B cell (primary cell): ENCODE measurements around the gene ITPR2. TPM values are rescaled to one million over a fixed set of nuclear protein-coding genes. Genes with fewer than 3 reads are reported as not detected.

Experiments used
- ATAC-seq: fragments of 200-7000 bp; cut with Tn5 transposase; one replicate; pipeline ENCODE4 v1.10.0; 2021; ENCODE audit warnings: low read depth, mild to moderate bottlenecking, moderate number of reproducible peaks, moderate library complexity
- CTCF ChIA-PET: fragments of 350-600 bp; sonication (Branson Sonifier 250); formaldehyde crosslinking; loops from one replicate; lab custom pipeline; 2021; ENCODE audit warnings: antibody characterized with exemption, inconsistent platforms; lab: Charles Lee
- POLR2A ChIA-PET: fragments of 350-600 bp; sonication (Branson Sonifier 250); formaldehyde crosslinking; loops from one replicate; lab custom pipeline; 2021; ENCODE audit warnings: antibody characterized with exemption; lab: Charles Lee
- DNase-seq: peaks from one replicate; pipeline ENCODE4 v3.0.0; 2013
- H2AFZ ChIP-seq: 2 replicates; pipeline ENCODE4 v1.6.1; 2012; ENCODE audit warnings: mild to moderate bottlenecking, low read depth, low read length; ENCODE audit not compliant: insufficient read depth, poor library complexity, severe bottlenecking
- H3K27ac ChIP-seq, 2 donors: 1 replicate in 1 of 2; 2 replicates in 1 of 2; pipeline ENCODE4 v1.5.1; 2012 to 2013; ENCODE audit warnings: low read length in 2 of 2, mild to moderate bottlenecking in 2 of 2, moderate library complexity in 1 of 2
- H3K27me3 ChIP-seq, 4 experiments: fragments of 200-600 bp in 1 of 4; sonication (generic) in 1 of 4; replicated peaks in 1 of 4; 1 replicate in 2 of 4; 2 replicates in 2 of 4; pipeline versions ENCODE4 v1.6.1 to v1.7.0; 2013 to 2016; ENCODE audit warnings: low read length in 3 of 4, mild to moderate bottlenecking in 2 of 4, mixed read lengths in 1 of 4, moderate library complexity in 1 of 4; ENCODE audit not compliant: insufficient read depth in 4 of 4, control insufficient read depth in 3 of 4; ENCODE audit errors: control extremely low read depth in 1 of 4
- H3K36me3 ChIP-seq, 2 experiments: replicated peaks in 1 of 2; 1 replicate in 1 of 2; 2 replicates in 1 of 2; pipeline versions ENCODE4 v1.6.1 to v1.7.1; 2013; ENCODE audit warnings: low read length in 1 of 2; ENCODE audit not compliant: insufficient read depth in 2 of 2, control insufficient read depth in 1 of 2; ENCODE audit errors: control extremely low read depth in 1 of 2, extremely low read depth in 1 of 2
- H3K4me1 ChIP-seq, 2 donors: fragments of 200-600 bp in 1 of 2; sonication (generic) in 1 of 2; 1 replicate in 1 of 2; 2 replicates in 1 of 2; pipeline versions ENCODE4 v1.5.1 to v1.6.1; 2013 to 2017; ENCODE audit warnings: low read length in 2 of 2; ENCODE audit not compliant: control insufficient read depth in 2 of 2, insufficient read depth in 2 of 2
- H3K4me2 ChIP-seq: replicated peaks from 2 replicates; pipeline ENCODE3; 2012; ENCODE audit warnings: mild to moderate bottlenecking, low read depth, low read length; ENCODE audit not compliant: poor library complexity, severe bottlenecking
- H3K4me3 ChIP-seq, 5 experiments: fragments of 200-600 bp in 1 of 5; sonication (generic) in 1 of 5; 1 replicate in 3 of 5; 2 replicates in 2 of 5; pipeline versions ENCODE4 v1.5.1 to v1.7.0; 2011 to 2016; ENCODE audit warnings: low read length in 4 of 5, mild to moderate bottlenecking in 4 of 5, low read depth in 2 of 5, control low read depth in 1 of 5, moderate library complexity in 1 of 5; ENCODE audit not compliant: insufficient read depth in 1 of 5; ENCODE audit errors: control extremely low read depth in 1 of 5, extremely low read depth in 1 of 5
- H3K79me2 ChIP-seq: fragments of 200-600 bp; sonication (generic); one replicate; pipeline ENCODE4 v1.6.0; 2016; ENCODE audit warnings: low read length; ENCODE audit not compliant: control insufficient read depth, insufficient read depth
- H3K9ac ChIP-seq: fragments of 200-600 bp; sonication (generic); 2 replicates; pipeline ENCODE4 v1.6.1; 2017; ENCODE audit warnings: mild to moderate bottlenecking, low read length, moderate library complexity
- H3K9me3 ChIP-seq, 3 donors: one replicate each; pipeline versions ENCODE4 v1.6.1 to v1.7.1; 2013; ENCODE audit warnings: low read length in 2 of 3; ENCODE audit not compliant: control insufficient read depth in 2 of 3, insufficient read depth in 1 of 3; ENCODE audit errors: control extremely low read depth in 1 of 3
- H4K20me1 ChIP-seq: 2 replicates; pipeline ENCODE4 v1.6.0; 2012; ENCODE audit warnings: mild to moderate bottlenecking, low read length; ENCODE audit not compliant: insufficient read depth, control insufficient read depth, poor library complexity, severe bottlenecking
- H3K27ac Mint-ChIP-seq: one replicate; pipeline ENCODE4 v1.8.0; 2021; ENCODE audit warnings: mixed read lengths
- H3K27me3 Mint-ChIP-seq: one replicate; pipeline ENCODE4 v1.8.0; 2021; ENCODE audit warnings: mixed read lengths
- H3K4me1 Mint-ChIP-seq: one replicate; pipeline ENCODE4 v1.8.0; 2021; ENCODE audit warnings: mixed read lengths
- H3K4me3 Mint-ChIP-seq: one replicate; pipeline ENCODE4 v1.8.0; 2021; ENCODE audit warnings: mixed read lengths
- H3K9me3 Mint-ChIP-seq: one replicate; pipeline ENCODE4 v1.8.0; 2022; ENCODE audit warnings: mixed read lengths; ENCODE audit not compliant: insufficient read depth
- CTCF ChIP-seq: fragments of 200-600 bp; IDR thresholded peaks from one replicate; pipeline ENCODE4 v1.8.0; 2022; ENCODE audit warnings: antibody characterized with exemption, mild to moderate bottlenecking
- EZH2 ChIP-seq: IDR thresholded peaks from 2 replicates; pipeline ENCODE4 v1.6.1; 2012; ENCODE audit warnings: borderline replicate concordance, low read depth, mild to moderate bottlenecking, moderate library complexity, low read length; ENCODE audit not compliant: insufficient read depth, poor library complexity, severe bottlenecking
- WGBS: methylation state at CpG from one replicate; pipeline ENCODE4 v1.1.5; 2013; ENCODE audit warnings: missing lambda C conversion rate; ENCODE audit not compliant: insufficient coverage; 5-methylcytosine and 5-hydroxymethylcytosine counted together
- intact Hi-C: fragments of 100-400 bp; cut with micrococcal nuclease; formaldehyde crosslinking; loops from one replicate; pipeline ENCODE4 v1.10.0; 2022
- polyA plus RNA-seq: library from polyadenylated mRNA; depleted of rRNA; stranded (reverse); fragments of >200 nt; gene quantifications from 2 replicates; pipeline ENCODE4 v1.2.3, GENCODE V29; 2012
- total RNA-seq, 2 donors: library from RNA; stranded (reverse); fragments of 120-200 nt in 1 of 2; gene quantifications; 1 replicate in 1 of 2; 2 replicates in 1 of 2; pipeline versions ENCODE4 v1.2.3 to v1.2.4, GENCODE V29; 2013 to 2022

ITPR2 gene
- total and polyA plus RNA-seq, 2 donors (not counting 1 experiment from before 2014, with no cell fraction given) = 4.3 to 113 TPM

- Histone ChIP-seq H3K27me3 (no peaks in the 10 kb centered on the region), H3K36me3 (peaks cover 0 to 13% of the 10 kb centered on the region in 2 experiments), H3K4me3 (no peak overlapping the region), H3K4me2 (no peak overlapping the region), H3K9ac (no peak overlapping the region), H3K9me3 (no peaks in the 10 kb centered on the region), H2AFZ (no peak overlapping the region), H3K27ac (no peak overlapping the region), H3K79me2 (no peaks in the 10 kb centered on the region), H3K4me1 (no peaks in the 10 kb centered on the region), H4K20me1 (no peaks in the 10 kb centered on the region)
- Mint-ChIP-seq H3K27ac (no peak overlapping the region), H3K4me1 (peaks cover 3% of the 10 kb centered on the region), H3K4me3 (no peak overlapping the region), H3K9me3 (no peaks in the 10 kb centered on the region), H3K27me3 (no peaks in the 10 kb centered on the region)
- POLR2A ChIA-PET = no interaction called here
- no peak for TF ChIP-seq EZH2
- no peak for TF ChIP-seq CTCF
- CTCF ChIA-PET = interaction anchor here (0.9 to 1.2 kb wide), 3 partner anchors 8 to 62 kb away, joined by 3 to 4 read pairs (median 3); no protein-coding TSS in a partner anchor
- 100% methylated on average over 1 of the region's 1 CpG for WGBS
- ATAC-seq (no peak), DNase-seq (no peak)
- intact Hi-C loops = loop anchor here (5.0 kb wide), 1 partner anchor 34 kb away; no protein-coding TSS in a partner anchor
These were observed 336.8 kb downstream of the ITPR2 start for GRCh38 chr12:26496170-26496569.

GRCh38 chr12:26493656-26494055, 339.3 kb downstream of the ITPR2 start:
- DNase-seq = no peak
- Histone ChIP-seq H4K20me1 (no peaks in the 10 kb centered on the region), H3K27me3 (no peaks in the 10 kb centered on the region), H3K79me2 (no peaks in the 10 kb centered on the region), H3K4me1 (no peaks in the 10 kb centered on the region), H3K27ac (no peak overlapping the region), H2AFZ (no peak overlapping the region), H3K36me3 (peaks cover 0 to 13% of the 10 kb centered on the region in 2 experiments), H3K4me3 (no peak overlapping the region), H3K9ac (no peak overlapping the region), H3K9me3 (no peaks in the 10 kb centered on the region), H3K4me2 (no peak overlapping the region)
- CTCF ChIA-PET = interaction anchor here (0.5 kb wide), 1 partner anchor 130 kb away, joined by 5 read pairs; no protein-coding TSS in a partner anchor
- intact Hi-C loops = no loop called here
- Mint-ChIP-seq H3K4me3 (no peak overlapping the region), H3K4me1 (peaks cover 3% of the 10 kb centered on the region), H3K27me3 (no peaks in the 10 kb centered on the region), H3K27ac (no peak overlapping the region), H3K9me3 (no peaks in the 10 kb centered on the region)
- ATAC-seq = no peak
- WGBS = 97% methylated on average over 3 of the region's 3 CpGs
- POLR2A ChIA-PET = no interaction called here
- no peak for TF ChIP-seq CTCF
